Stimulated activated CD4-positive, alpha-beta T cell treated with anti-CD3 and anti-CD28 coated beads, Interleukin-15, amount 100 ng/mL, for 24 hours (primary cell): ENCODE measurements around the gene TMLHE.
"Not testable (repeated sequence)": the region's sequence is repeated elsewhere in the genome, so short reads cannot be mapped to it uniquely, and the experiment has no call there.

Source experiments
- DNase-seq: peaks from one replicate; pipeline ENCODE4 v3.0.0-alpha.2; 2020

Gene TMLHE

GRCh38 chrX:155612312-155613224, at the start of gene TMLHE, which contains the start of gene SPRY3:
Gene TMLHE (minus strand): TSS chrX:155612952. CDS start chrX:155545276, 67,676 bp downstream.
Gene SPRY3 (plus strand): TSS chrX:155612586.
- DNase-seq: peak; percentile 81

GRCh38 chrX:155662282-155662681, 49.5 kb upstream of the TMLHE start:
- DNase-seq: no peak

- no peak for DNase-seq
Observed at GRCh38 chrX:155645180-155645579, 32.4 kb upstream of the TMLHE start.

- no peak for DNase-seq
Observed at GRCh38 chrX:155643240-155643639, 30.5 kb upstream of the TMLHE start.

GRCh38 chrX:155641371-155641770, 28.6 kb upstream of the TMLHE start:
- DNase-seq: peak; percentile 1

- DNase-seq: no peak
Observed at GRCh38 chrX:155637714-155638113, 25.0 kb upstream of the TMLHE start.

GRCh38 chrX:155635019-155635418, 22.3 kb upstream of the TMLHE start:
- DNase-seq: not testable (repeated sequence)

GRCh38 chrX:155632431-155633100, 19.8 kb upstream of the TMLHE start:
- DNase-seq: no peak

GRCh38 chrX:155620110-155620509, 7.4 kb upstream of the TMLHE start:
- DNase-seq: not testable (repeated sequence)

GRCh38 chrX:155615938-155616337, 3.2 kb upstream of the TMLHE start:
- no peak for DNase-seq

- DNase-seq: no peak
Observed at GRCh38 chrX:155613927-155614559, 1.3 kb upstream of the TMLHE start.

- no peak for DNase-seq
Observed at GRCh38 chrX:155611302-155611701, 1.4 kb downstream of the TMLHE start.

GRCh38 chrX:155592981-155593380, 19.8 kb downstream of the TMLHE start:
- DNase-seq: no peak

GRCh38 chrX:155592331-155592730, 20.4 kb downstream of the TMLHE start:
- no peak for DNase-seq

GRCh38 chrX:155577682-155578081, 35.1 kb downstream of the TMLHE start:
- DNase-seq: peak; percentile 6

GRCh38 chrX:155563099-155563498, 49.7 kb downstream of the TMLHE start:
- no peak for DNase-seq

- DNase-seq: no peak
Observed at GRCh38 chrX:155544881-155545280, 67.9 kb downstream of the TMLHE start.

- no peak for DNase-seq
Observed at GRCh38 chrX:155535866-155536265, 76.9 kb downstream of the TMLHE start.

- no peak for DNase-seq
Observed at GRCh38 chrX:155534800-155535199, 78.0 kb downstream of the TMLHE start.

- not testable (repeated sequence) for DNase-seq
Observed at GRCh38 chrX:155527023-155527422, 85.7 kb downstream of the TMLHE start.

- no peak for DNase-seq
Observed at GRCh38 chrX:155514225-155514624, 98.5 kb downstream of the TMLHE start.

- DNase-seq: no peak
Observed at GRCh38 chrX:155505296-155505695, 107.5 kb downstream of the TMLHE start.

- not testable (repeated sequence) for DNase-seq
Observed at GRCh38 chrX:155495134-155495533, 117.6 kb downstream of the TMLHE start.
